SK-N-SH (cell line): Measurements from ENCODE around the gene ATXN10. TPM values are rescaled to one million over a fixed set of nuclear protein-coding genes. Genes with fewer than 3 reads are reported as not detected.

Experiments
- CTCF ChIA-PET: fragments of 300-600, 350-600 bp; formaldehyde crosslinking; extraction: SDS; loops from one replicate; lab custom pipeline; 2021; lab: Yijun Ruan, JAX
- POLR2A ChIA-PET: fragments of 350-600 bp; sonication (Branson Sonifier 250); formaldehyde crosslinking; extraction: SDS; loops from one replicate; lab custom pipeline; 2020; ENCODE audit warnings: antibody characterized with exemption, inconsistent platforms; lab: Yijun Ruan, JAX
- DNase-seq: peaks from one replicate; pipeline ENCODE4 v3.0.0; 2012
- H2AFZ ChIP-seq: fragments of 200-600 bp; sonication (generic); 2 replicates; pipeline ENCODE4 v1.8.1; 2016; ENCODE audit warnings: antibody characterized with exemption, mild to moderate bottlenecking, low read depth
- H3F3A ChIP-seq: fragments of 200-600 bp; sonication (generic); replicated peaks from 2 replicates; pipeline ENCODE3; 2016; ENCODE audit warnings: antibody characterized with exemption, mild to moderate bottlenecking; ENCODE audit not compliant: insufficient read depth
- H3K27ac ChIP-seq, 2 experiments: fragments of 200-500 bp in 1 of 2; fragments of 200-600 bp in 1 of 2; sonication (Bioruptor generic) in 1 of 2; sonication (generic), shearing (Covaris generic) in 1 of 2; 2 replicates each; pipeline versions ENCODE4 v1.5.1 to v1.6.1; 2014 to 2016; ENCODE audit warnings: low read depth in 2 of 2, inconsistent platforms in 1 of 2, low read length in 1 of 2, mild to moderate bottlenecking in 1 of 2, mixed read lengths in 1 of 2
- H3K27me3 ChIP-seq: fragments of 200-600 bp; sonication (generic), shearing (Covaris generic); 2 replicates; pipeline ENCODE4 v1.6.1; 2016; ENCODE audit warnings: mixed run types; ENCODE audit not compliant: insufficient read depth
- H3K36me3 ChIP-seq, 2 experiments: fragments of 200-500 bp in 1 of 2; fragments of 200-600 bp in 1 of 2; sonication (Bioruptor generic) in 1 of 2; sonication (generic) in 1 of 2; replicated peaks in 1 of 2; 2 replicates each; pipeline versions ENCODE3 to v1.5.1; 2014 to 2016; ENCODE audit warnings: low read length in 1 of 2, mild to moderate bottlenecking in 1 of 2; ENCODE audit not compliant: insufficient read depth in 2 of 2, control insufficient read depth in 1 of 2
- H3K4me1 ChIP-seq, 2 experiments: fragments of 200-500 bp in 1 of 2; fragments of 200-600 bp in 1 of 2; sonication (Bioruptor generic) in 1 of 2; sonication (generic), shearing (Covaris generic) in 1 of 2; 2 replicates each; pipeline versions ENCODE4 v1.5.1 to v1.6.1; 2014 to 2016; ENCODE audit warnings: low read depth in 1 of 2, low read length in 1 of 2, mixed run types in 1 of 2; ENCODE audit not compliant: insufficient read depth in 2 of 2, control insufficient read depth in 1 of 2
- H3K4me2 ChIP-seq: fragments of 200-600 bp; sonication (generic), shearing (Covaris generic); 2 replicates; pipeline ENCODE4 v1.6.1; 2017; ENCODE audit warnings: mixed run types
- H3K4me3 ChIP-seq, 2 experiments: fragments of 200-500 bp in 1 of 2; fragments of 200-600 bp in 1 of 2; sonication (Bioruptor generic) in 1 of 2; sonication (generic), shearing (Covaris generic) in 1 of 2; 2 replicates each; pipeline versions ENCODE4 v1.5.1 to v1.8.1; 2014 to 2016; ENCODE audit warnings: low read depth in 2 of 2, inconsistent platforms in 1 of 2, low read length in 1 of 2, mild to moderate bottlenecking in 1 of 2, mixed read lengths in 1 of 2, moderate library complexity in 1 of 2
- H3K79me2 ChIP-seq: fragments of 200-600 bp; sonication (generic); 2 replicates; pipeline ENCODE4 v1.8.1; 2017; ENCODE audit warnings: mild to moderate bottlenecking; ENCODE audit not compliant: insufficient read depth
- H3K9ac ChIP-seq: fragments of 200-600 bp; sonication (generic); 2 replicates; pipeline ENCODE4 v1.6.1; 2017; ENCODE audit warnings: mixed run types
- H3K9me2 ChIP-seq: fragments of 200-600 bp; sonication (generic); 2 replicates; pipeline ENCODE4 v1.6.1; 2017; ENCODE audit warnings: mixed run types
- H3K9me3 ChIP-seq: fragments of 200-600 bp; sonication (generic); 2 replicates; pipeline ENCODE4 v1.6.1; 2017; ENCODE audit warnings: mixed run types, mild to moderate bottlenecking, moderate library complexity
- H4K20me1 ChIP-seq: fragments of 200-600 bp; sonication (generic); 2 replicates; pipeline ENCODE4 v1.6.1; 2017; ENCODE audit warnings: mild to moderate bottlenecking, mixed run types; ENCODE audit not compliant: insufficient read depth
- CHD2 ChIP-seq: fragments of 150-350 bp; IDR thresholded peaks from 2 replicates; pipeline ENCODE4 v1.6.1; 2018; ENCODE audit warnings: low read length; ENCODE audit not compliant: partially characterized antibody
- ELF1 ChIP-seq: IDR thresholded peaks from 2 replicates; pipeline ENCODE4 v1.4.0; 2012
- FOSL2 ChIP-seq: IDR thresholded peaks from 2 replicates; pipeline ENCODE4 v1.4.0; 2012; ENCODE audit warnings: low read depth, mild to moderate bottlenecking, moderate library complexity, borderline replicate concordance
- FOXJ3 ChIP-seq: sonication (generic); formaldehyde crosslinking; IDR thresholded peaks from 2 replicates; pipeline ENCODE4 v1.5.1; 2020; ENCODE audit warnings: mild to moderate bottlenecking, missing genetic modification reagents
- FOXM1 ChIP-seq: IDR thresholded peaks from 2 replicates; pipeline ENCODE4 v1.4.0; 2012; ENCODE audit warnings: low read depth, mild to moderate bottlenecking
- GATA2 ChIP-seq: sonication (generic); formaldehyde crosslinking; IDR thresholded peaks from 2 replicates; pipeline ENCODE4 v1.5.0; 2020; ENCODE audit warnings: mild to moderate bottlenecking, missing genetic modification reagents
- MXI1 ChIP-seq: IDR thresholded peaks from 2 replicates; pipeline ENCODE4 v1.6.1; 2012; ENCODE audit warnings: mild to moderate bottlenecking, low read depth, low read length, improper control_type of control experiment
- NFIC ChIP-seq: IDR thresholded peaks from 2 replicates; pipeline ENCODE4 v1.4.0; 2012; ENCODE audit warnings: borderline replicate concordance
- NRF1 ChIP-seq: IDR thresholded peaks from 2 replicates; pipeline ENCODE4 v1.6.1; 2012; ENCODE audit warnings: low read depth, mild to moderate bottlenecking, low read length
- POLR2AphosphoS5 ChIP-seq: IDR thresholded peaks from 2 replicates; pipeline ENCODE4 v1.6.1; 2012; ENCODE audit warnings: low read depth, low read length
- RFX5 ChIP-seq: IDR thresholded peaks from 2 replicates; pipeline ENCODE4 v1.6.1; 2012; ENCODE audit warnings: mild to moderate bottlenecking, improper control_type of control experiment, low read length
- RXRA ChIP-seq: IDR thresholded peaks from 2 replicates; pipeline ENCODE4 v1.4.0; 2012; ENCODE audit warnings: low read depth, mild to moderate bottlenecking, borderline replicate concordance
- TAF1 ChIP-seq: IDR thresholded peaks from 2 replicates; pipeline ENCODE4 v1.6.1; 2012; ENCODE audit warnings: low read depth, mild to moderate bottlenecking, low read length, moderate library complexity, borderline replicate concordance
- WGBS: methylation state at CpG from one replicate; pipeline ENCODE4 v1.1.6; 2017; ENCODE audit warnings: low lambda C conversion rate; 5-methylcytosine and 5-hydroxymethylcytosine counted together
- polyA plus RNA-seq, 3 experiments: library from polyadenylated mRNA; depleted of rRNA; stranded (reverse); fragments of >200 nt; gene quantifications; 2 replicates each; pipeline ENCODE4 v1.2.3, GENCODE V29; 2012
- TF ChIP-seq, protein P1 (sequence below): fragments of 200-600 bp; sonication (generic); IDR thresholded peaks from 2 replicates; pipeline ENCODE4 v1.6.1; 2017; ENCODE audit warnings: antibody characterized with exemption, mild to moderate bottlenecking, moderate library complexity
- TF ChIP-seq, protein P2 (sequence below): IDR thresholded peaks from 2 replicates; pipeline ENCODE4 v1.4.0; 2012; ENCODE audit warnings: low read depth
- TF ChIP-seq, protein P3 (sequence below): IDR thresholded peaks from 2 replicates; pipeline ENCODE4 v1.4.0; 2012; ENCODE audit warnings: low read depth, borderline replicate concordance
- TF ChIP-seq, protein P4 (sequence below): IDR thresholded peaks from 2 replicates; pipeline ENCODE4 v1.6.1; 2012; ENCODE audit warnings: mild to moderate bottlenecking, low read depth, low read length, moderate library complexity

Gene ATXN10
- polyA plus RNA-seq, 1 of the 3 experiments (the other 2 are of a cell fraction), result 202 TPM

DNA sequence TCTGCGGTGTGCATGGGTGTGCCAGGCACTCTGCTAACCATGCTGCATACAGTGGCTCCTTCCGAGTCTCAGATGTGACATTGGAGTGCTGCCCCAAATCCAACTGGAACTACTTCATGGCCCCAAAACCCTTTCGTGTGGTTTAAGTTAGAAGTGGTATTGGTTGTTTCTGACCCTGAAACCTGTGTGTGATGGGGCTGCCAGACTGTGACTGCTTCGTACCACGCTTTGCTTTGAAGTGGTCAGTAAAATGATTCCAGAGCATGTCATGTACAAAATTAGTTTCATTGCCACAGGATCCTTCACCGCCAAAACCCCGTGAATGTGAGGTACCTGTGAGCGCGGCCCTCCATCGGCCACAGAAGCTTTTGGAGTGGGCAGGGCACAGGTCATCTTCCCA, 163.2 kb downstream of the ATXN10 start:
- CTCF ChIA-PET, result interaction anchor here (1.9 to 2.8 kb wide), 2 partner anchors 29 to 257 kb away, joined by 6 to 10 read pairs; no protein-coding TSS in a partner anchor
- no peak for DNase-seq
- H3K36me3 ChIP-seq, result peaks cover 1 to 37% of the 10 kb centered on the region in 2 experiments
- H3K4me3 ChIP-seq, result no peak overlapping the region
- no peak overlapping the region for H3K27ac ChIP-seq
- no peaks in the 10 kb centered on the region; a peak in 1 of 4 replicates for H3K4me1 ChIP-seq
- no peaks in the 10 kb centered on the region for H3K27me3 ChIP-seq
- H3K9ac ChIP-seq, result no peak overlapping the region
- POLR2A ChIA-PET, result no interaction called here
- H3K9me3 ChIP-seq, result no peaks in the 10 kb centered on the region
- H2AFZ ChIP-seq, result no peak overlapping the region
- H3K9me2 ChIP-seq, result no peaks in the 10 kb centered on the region
- H4K20me1 ChIP-seq, result peaks cover 8% of the 10 kb centered on the region; the same call in 1 of the 2 replicates
- H3K79me2 ChIP-seq, result peaks cover 12% of the 10 kb centered on the region; the same call in 1 of the 2 replicates
- TF ChIP-seq CHD2 (no peak), FOSL2 (no peak), FOXJ3 (CRISPR knock-in tag) (no peak), NFIC (no peak)
- TF ChIP-seq, protein P1, sequence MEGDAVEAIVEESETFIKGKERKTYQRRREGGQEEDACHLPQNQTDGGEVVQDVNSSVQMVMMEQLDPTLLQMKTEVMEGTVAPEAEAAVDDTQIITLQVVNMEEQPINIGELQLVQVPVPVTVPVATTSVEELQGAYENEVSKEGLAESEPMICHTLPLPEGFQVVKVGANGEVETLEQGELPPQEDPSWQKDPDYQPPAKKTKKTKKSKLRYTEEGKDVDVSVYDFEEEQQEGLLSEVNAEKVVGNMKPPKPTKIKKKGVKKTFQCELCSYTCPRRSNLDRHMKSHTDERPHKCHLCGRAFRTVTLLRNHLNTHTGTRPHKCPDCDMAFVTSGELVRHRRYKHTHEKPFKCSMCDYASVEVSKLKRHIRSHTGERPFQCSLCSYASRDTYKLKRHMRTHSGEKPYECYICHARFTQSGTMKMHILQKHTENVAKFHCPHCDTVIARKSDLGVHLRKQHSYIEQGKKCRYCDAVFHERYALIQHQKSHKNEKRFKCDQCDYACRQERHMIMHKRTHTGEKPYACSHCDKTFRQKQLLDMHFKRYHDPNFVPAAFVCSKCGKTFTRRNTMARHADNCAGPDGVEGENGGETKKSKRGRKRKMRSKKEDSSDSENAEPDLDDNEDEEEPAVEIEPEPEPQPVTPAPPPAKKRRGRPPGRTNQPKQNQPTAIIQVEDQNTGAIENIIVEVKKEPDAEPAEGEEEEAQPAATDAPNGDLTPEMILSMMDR, result no peak
- no peak overlapping the region for H3K4me2 ChIP-seq
- peaks cover 17% of the 10 kb centered on the region for H3F3A ChIP-seq
- WGBS, result 97% methylated on average over 10 of the region's 10 CpGs

DNA sequence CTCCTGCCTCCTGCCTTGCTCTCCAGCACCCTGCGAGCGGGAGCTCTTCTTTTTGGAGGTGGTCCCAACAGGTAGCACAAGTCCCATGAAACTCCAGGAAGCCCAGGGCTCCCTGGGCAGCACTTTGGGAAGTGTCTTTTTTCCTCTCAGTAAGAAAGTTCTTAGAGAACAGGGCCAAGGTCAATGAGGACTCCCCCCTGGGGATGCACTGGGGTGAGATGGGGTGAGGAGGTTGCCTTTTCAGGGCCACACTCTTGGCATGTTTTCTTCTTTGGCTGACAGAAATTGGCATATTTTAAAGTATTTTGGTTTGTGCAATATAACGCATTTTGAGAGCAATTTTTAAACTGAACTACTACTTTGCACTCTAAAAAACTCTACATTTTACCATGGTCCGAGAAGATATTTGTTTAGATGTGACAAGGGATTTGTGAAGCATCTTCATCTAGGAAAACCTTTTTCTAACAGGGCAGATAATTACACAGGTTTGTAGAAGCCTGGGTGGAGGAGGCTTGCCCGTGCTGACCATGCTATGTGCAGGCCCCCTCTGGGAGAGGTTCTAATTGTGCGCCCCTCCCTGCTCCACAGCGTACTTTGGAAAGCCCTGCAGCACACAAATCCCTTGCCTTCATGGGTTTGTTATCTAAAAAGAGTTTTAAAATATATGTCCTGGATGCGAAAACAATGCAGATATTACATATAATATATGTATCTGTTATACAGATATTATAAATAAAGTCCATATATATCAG, 165.0 kb downstream of the ATXN10 start:
- Histone ChIP-seq H3K27me3 (no peaks in the 10 kb centered on the region), H3K9ac (no peak overlapping the region), H3K4me2 (no peak overlapping the region), H3K4me1 (peaks cover 0 to 6% of the 10 kb centered on the region in 2 experiments; a peak in 1 of 4 replicates), H3F3A (no peaks in the 10 kb centered on the region), H3K27ac (no peak overlapping the region), H3K36me3 (peaks cover 7 to 46% of the 10 kb centered on the region in 2 experiments), H3K9me2 (no peaks in the 10 kb centered on the region), H2AFZ (no peak overlapping the region), H3K4me3 (no peak overlapping the region), H3K9me3 (no peaks in the 10 kb centered on the region), H3K79me2 (peaks cover 12% of the 10 kb centered on the region; the same call in 1 of the 2 replicates), H4K20me1 (peaks cover 8% of the 10 kb centered on the region)
- DNase-seq, result no peak
- CTCF ChIA-PET, result no interaction called here
- POLR2A ChIA-PET, result no interaction called here
- 90% methylated on average over 6 of the region's 8 CpGs for WGBS
- TF ChIP-seq GATA2 (CRISPR knock-in tag) (no peak), ELF1 (no peak), RXRA (no peak), MXI1 (no peak), TAF1 (no peak), POLR2AphosphoS5 (no peak), NRF1 (no peak), RFX5 (no peak), FOXM1 (no peak)
- TF ChIP-seq, protein P2, sequence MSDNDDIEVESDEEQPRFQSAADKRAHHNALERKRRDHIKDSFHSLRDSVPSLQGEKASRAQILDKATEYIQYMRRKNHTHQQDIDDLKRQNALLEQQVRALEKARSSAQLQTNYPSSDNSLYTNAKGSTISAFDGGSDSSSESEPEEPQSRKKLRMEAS, result no peak
- TF ChIP-seq, protein P3, sequence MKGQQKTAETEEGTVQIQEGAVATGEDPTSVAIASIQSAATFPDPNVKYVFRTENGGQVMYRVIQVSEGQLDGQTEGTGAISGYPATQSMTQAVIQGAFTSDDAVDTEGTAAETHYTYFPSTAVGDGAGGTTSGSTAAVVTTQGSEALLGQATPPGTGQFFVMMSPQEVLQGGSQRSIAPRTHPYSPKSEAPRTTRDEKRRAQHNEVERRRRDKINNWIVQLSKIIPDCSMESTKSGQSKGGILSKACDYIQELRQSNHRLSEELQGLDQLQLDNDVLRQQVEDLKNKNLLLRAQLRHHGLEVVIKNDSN, result no peak
- TF ChIP-seq, protein P4, sequence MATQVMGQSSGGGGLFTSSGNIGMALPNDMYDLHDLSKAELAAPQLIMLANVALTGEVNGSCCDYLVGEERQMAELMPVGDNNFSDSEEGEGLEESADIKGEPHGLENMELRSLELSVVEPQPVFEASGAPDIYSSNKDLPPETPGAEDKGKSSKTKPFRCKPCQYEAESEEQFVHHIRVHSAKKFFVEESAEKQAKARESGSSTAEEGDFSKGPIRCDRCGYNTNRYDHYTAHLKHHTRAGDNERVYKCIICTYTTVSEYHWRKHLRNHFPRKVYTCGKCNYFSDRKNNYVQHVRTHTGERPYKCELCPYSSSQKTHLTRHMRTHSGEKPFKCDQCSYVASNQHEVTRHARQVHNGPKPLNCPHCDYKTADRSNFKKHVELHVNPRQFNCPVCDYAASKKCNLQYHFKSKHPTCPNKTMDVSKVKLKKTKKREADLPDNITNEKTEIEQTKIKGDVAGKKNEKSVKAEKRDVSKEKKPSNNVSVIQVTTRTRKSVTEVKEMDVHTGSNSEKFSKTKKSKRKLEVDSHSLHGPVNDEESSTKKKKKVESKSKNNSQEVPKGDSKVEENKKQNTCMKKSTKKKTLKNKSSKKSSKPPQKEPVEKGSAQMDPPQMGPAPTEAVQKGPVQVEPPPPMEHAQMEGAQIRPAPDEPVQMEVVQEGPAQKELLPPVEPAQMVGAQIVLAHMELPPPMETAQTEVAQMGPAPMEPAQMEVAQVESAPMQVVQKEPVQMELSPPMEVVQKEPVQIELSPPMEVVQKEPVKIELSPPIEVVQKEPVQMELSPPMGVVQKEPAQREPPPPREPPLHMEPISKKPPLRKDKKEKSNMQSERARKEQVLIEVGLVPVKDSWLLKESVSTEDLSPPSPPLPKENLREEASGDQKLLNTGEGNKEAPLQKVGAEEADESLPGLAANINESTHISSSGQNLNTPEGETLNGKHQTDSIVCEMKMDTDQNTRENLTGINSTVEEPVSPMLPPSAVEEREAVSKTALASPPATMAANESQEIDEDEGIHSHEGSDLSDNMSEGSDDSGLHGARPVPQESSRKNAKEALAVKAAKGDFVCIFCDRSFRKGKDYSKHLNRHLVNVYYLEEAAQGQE, result no peak
- TF ChIP-seq, protein P1, result no peak
